Right lobe of liver (tissue), 6 donors: ENCODE data around the gene KRCC1. TPM values are rescaled to one million over a fixed set of nuclear protein-coding genes. Genes with fewer than 3 reads are reported as not detected.
A peak's percentile ranks its signal among the peaks of the same experiment; 100 is the strongest.

ENCODE experiments used
- ATAC-seq, 4 donors: fragments of 200-7000 bp; cut with Tn5 transposase; one replicate each; pipeline ENCODE4 v1.9.1; 2020; ENCODE audit warnings: mild to moderate bottlenecking in 4 of 4, moderate library complexity in 4 of 4
- DNase-seq, 3 donors: peaks; one replicate each; pipeline ENCODE4 v3.0.0-alpha.2; 2020
- H3K27ac ChIP-seq, 3 donors: fragments of 200-600 bp; one replicate each; pipeline ENCODE4 v1.8.0; 2022
- H3K27me3 ChIP-seq, 2 donors: fragments of 200-600 bp; one replicate each; pipeline ENCODE4 v1.8.0; 2022
- H3K36me3 ChIP-seq, 4 donors: fragments of 200-600 bp; sonication (generic) in 1 of 4; one replicate each; pipeline versions ENCODE4 v1.5.1 to v1.8.0; 2017 to 2022; ENCODE audit warnings: control low read depth in 1 of 4
- H3K4me1 ChIP-seq, 4 donors: fragments of 200-600 bp; sonication (generic) in 1 of 4; one replicate each; pipeline versions ENCODE4 v1.5.1 to v1.8.0; 2017 to 2022; ENCODE audit warnings: control low read depth in 1 of 4
- H3K4me3 ChIP-seq, 3 donors: fragments of 200-600 bp; one replicate each; pipeline ENCODE4 v1.8.0; 2022
- H3K9me3 ChIP-seq, 4 donors: fragments of 200-600 bp; sonication (generic) in 1 of 4; one replicate each; pipeline versions ENCODE4 v1.5.1 to v1.8.0; 2017 to 2022; ENCODE audit warnings: control low read depth in 1 of 4
- CTCF ChIP-seq, 4 donors: fragments of 200-600 bp in 3 of 4; fragments of 450-650 bp in 1 of 4; IDR thresholded peaks; one replicate each; pipeline versions ENCODE4 v1.5.1 to v1.8.0; 2016 to 2022; ENCODE audit warnings: antibody characterized with exemption in 4 of 4, mild to moderate bottlenecking in 2 of 4
- POLR2A ChIP-seq: fragments of 450-650 bp; IDR thresholded peaks from one replicate; pipeline ENCODE4 v1.6.1; 2017; ENCODE audit warnings: antibody characterized with exemption, mild to moderate bottlenecking
- WGBS: methylation state at CpG from one replicate; pipeline ENCODE4 v1.1.6; 2018; ENCODE audit warnings: low coverage, low lambda C conversion rate; ENCODE audit not compliant: insufficient coverage; ENCODE audit errors: missing lambda C conversion rate; 5-methylcytosine and 5-hydroxymethylcytosine counted together
- intact Hi-C, 2 donors: fragments of 100-400 bp; cut with DNase I; formaldehyde crosslinking; loops; one replicate each; pipeline versions ENCODE4 v1.11.2 to v1.14.1; 2022
- total RNA-seq, 6 experiments: library from RNA; depleted of rRNA in 2 of 6; stranded (reverse); fragments of >200 nt in 2 of 6; fragmentation: NEBNext Ultra II Directional in 3 of 6; extraction: Animal tissue kit (Norgen Biotek cat#: 25700) in 3 of 6; gene quantifications; one replicate each; pipeline versions ENCODE4 v1.1.0 to v1.2.4, GENCODE V29; 2016 to 2023
- donor health status: DM: no; HTN: yes; CAD: no.
- donor health status: DM: no; HTN: no; CAD: no.
- donor health status: DM: no; HTN: no; CAD: no.
- donor health status: DM: no; HTN: yes; CAD: no.
- donor health status: DM: no; HTN: yes; CAD: no.

The KRCC1 gene
- total RNA-seq, 6 experiments from 2014 or later = 9.3 to 17.1 (median 11.5) TPM

GRCh38 chr2:88080545-88080944 is 25.0 kb upstream of the KRCC1 start:
- 29% methylated on average over 1 of the region's 2 CpGs for WGBS
- no peaks in the 10 kb centered on the region for H3K9me3 ChIP-seq
- DNase-seq (no peak), ATAC-seq (no peak)
- no peak overlapping the region for H3K27ac ChIP-seq
- intact Hi-C loops = no loop called here
- TF ChIP-seq POLR2A = no peak
- no peak for TF ChIP-seq CTCF (IDR thresholded peaks at IDR 0.05)
- H3K36me3 ChIP-seq = no peaks in the 10 kb centered on the region
- H3K4me1 ChIP-seq = no peaks in the 10 kb centered on the region
- H3K4me3 ChIP-seq = no peak overlapping the region
- H3K27me3 ChIP-seq = no peaks in the 10 kb centered on the region

GRCh38 chr2:88078643-88079172 is 23.1 kb upstream of the KRCC1 start:
- no peaks in the 10 kb centered on the region for H3K36me3 ChIP-seq
- WGBS = 37% methylated on average over 3 of the region's 3 CpGs
- no peaks in the 10 kb centered on the region for H3K9me3 ChIP-seq
- no peaks in the 10 kb centered on the region for H3K27me3 ChIP-seq
- ATAC-seq (no peak), DNase-seq (no peak)
- intact Hi-C loops = no loop called here
- H3K4me3 ChIP-seq = no peak overlapping the region
- peaks cover 0 to 7% (median 0%) of the 10 kb centered on the region in 4 donors for H3K4me1 ChIP-seq
- TF ChIP-seq POLR2A = no peak
- no peak for TF ChIP-seq CTCF (IDR thresholded peaks at IDR 0.05)
- H3K27ac ChIP-seq = no peak overlapping the region

GRCh38 chr2:88077080-88077479 is 21.5 kb upstream of the KRCC1 start:
- intact Hi-C loops = no loop called here
- Histone ChIP-seq H3K4me1 (peaks cover 0 to 7% (median 0%) of the 10 kb centered on the region in 4 donors), H3K36me3 (no peaks in the 10 kb centered on the region), H3K27me3 (no peaks in the 10 kb centered on the region), H3K27ac (no peak overlapping the region), H3K9me3 (no peaks in the 10 kb centered on the region), H3K4me3 (no peak overlapping the region)
- ATAC-seq (no peak), DNase-seq (no peak)
- WGBS = 79% methylated on average over 4 of the region's 8 CpGs
- TF ChIP-seq POLR2A (no peak), CTCF (IDR thresholded peaks at IDR 0.05) (no peak)

- H3K27ac ChIP-seq = no peak overlapping the region
- intact Hi-C loops = no loop called here
- 30% methylated on average over 4 of the region's 4 CpGs for WGBS
- peak in 3 of 4 donors; percentile 61 to 70 (median 65) for ATAC-seq
- no peak overlapping the region for H3K4me3 ChIP-seq
- DNase-seq = no peak
- H3K27me3 ChIP-seq = no peaks in the 10 kb centered on the region
- no peaks in the 10 kb centered on the region for H3K9me3 ChIP-seq
- no peaks in the 10 kb centered on the region for H3K36me3 ChIP-seq
- H3K4me1 ChIP-seq = peaks cover 0 to 7% (median 0%) of the 10 kb centered on the region in 4 donors
- TF ChIP-seq POLR2A = no peak
- no peak for TF ChIP-seq CTCF (IDR thresholded peaks at IDR 0.05)
Measured at GRCh38 chr2:88074854-88075292, 19.3 kb upstream of the KRCC1 start.

- intact Hi-C loops = no loop called here
- Histone ChIP-seq H3K36me3 (no peaks in the 10 kb centered on the region), H3K9me3 (no peaks in the 10 kb centered on the region), H3K27me3 (no peaks in the 10 kb centered on the region), H3K27ac (no peak overlapping the region), H3K4me3 (no peak overlapping the region), H3K4me1 (peaks cover 0 to 7% (median 0%) of the 10 kb centered on the region in 4 donors)
- TF ChIP-seq CTCF (IDR thresholded peaks at IDR 0.05) (no peak), POLR2A (no peak)
- ATAC-seq (no peak), DNase-seq (no peak)
Measured at GRCh38 chr2:88074150-88074549, 18.6 kb upstream of the KRCC1 start.
